ENCODE results near the gene ERP44.
"Not testable (repeated sequence)": the region's sequence is repeated elsewhere in the genome, so short reads cannot be mapped to it uniquely, and the experiment has no call there.

Gene ERP44

DNA sequence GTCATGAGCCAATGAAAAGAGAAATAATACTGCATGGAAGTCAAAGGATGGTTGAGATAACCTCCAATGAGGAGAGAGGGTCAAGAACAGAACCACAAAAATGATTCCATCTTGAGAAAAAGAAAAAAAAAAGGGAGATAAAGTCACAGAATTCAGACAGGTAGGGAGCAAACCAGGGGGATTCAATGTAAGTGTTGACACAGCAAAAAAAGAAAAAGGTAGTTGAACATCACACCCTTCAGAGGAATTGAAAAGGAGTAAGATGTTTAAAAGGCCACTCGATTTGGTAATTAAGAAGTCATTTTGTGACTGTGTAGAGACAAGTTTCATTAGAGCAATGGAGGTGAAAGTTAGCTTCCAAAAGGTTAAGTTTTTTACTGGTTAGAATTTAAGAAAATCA is 79.3 kb downstream of the ERP44 start:
- DNase-seq (ENCODE audit: low read depth in 1 of 2, low spot score in 1 of 2): no peak

DNA sequence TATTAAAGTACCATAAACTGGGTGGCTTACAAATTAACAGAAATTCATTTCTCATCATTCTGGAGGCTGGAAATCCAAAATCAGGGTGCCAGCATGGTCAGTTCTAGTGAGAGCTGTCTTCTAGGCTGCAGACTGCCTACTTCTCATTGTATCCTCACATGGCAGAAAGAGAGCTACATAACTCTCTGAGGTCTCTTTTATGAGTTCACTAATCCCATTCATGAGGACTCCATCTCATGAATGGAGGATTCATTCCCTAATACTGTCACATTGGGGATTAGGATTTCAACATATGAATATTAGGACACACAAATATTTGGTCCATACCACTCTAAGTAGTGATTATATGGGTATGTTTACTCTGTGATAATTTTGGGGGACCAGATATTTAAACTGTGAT is 84.0 kb downstream of the ERP44 start:
- DNase-seq (ENCODE audit: low read depth in 1 of 2, low spot score in 1 of 2): no peak

DNA sequence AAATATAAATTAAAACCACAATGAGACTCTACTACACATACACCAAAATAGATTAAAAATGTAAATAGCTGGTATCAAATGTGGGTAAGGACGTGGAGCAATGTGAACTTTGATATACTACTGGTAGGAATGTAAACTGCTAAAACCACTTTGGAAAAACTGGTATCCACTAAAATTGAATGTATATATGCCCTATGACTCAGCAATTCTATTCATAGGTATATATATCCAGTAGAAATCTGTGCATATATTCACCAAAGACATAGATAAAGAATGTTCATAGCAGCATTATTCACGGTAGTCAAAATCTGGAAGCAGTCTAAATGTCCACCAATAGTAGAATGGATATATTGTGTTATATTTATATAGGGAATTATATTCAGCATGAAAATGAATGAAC is 85.2 kb downstream of the ERP44 start:
- no peak for DNase-seq (ENCODE audit: low read depth in 1 of 2, low spot score in 1 of 2)

DNA sequence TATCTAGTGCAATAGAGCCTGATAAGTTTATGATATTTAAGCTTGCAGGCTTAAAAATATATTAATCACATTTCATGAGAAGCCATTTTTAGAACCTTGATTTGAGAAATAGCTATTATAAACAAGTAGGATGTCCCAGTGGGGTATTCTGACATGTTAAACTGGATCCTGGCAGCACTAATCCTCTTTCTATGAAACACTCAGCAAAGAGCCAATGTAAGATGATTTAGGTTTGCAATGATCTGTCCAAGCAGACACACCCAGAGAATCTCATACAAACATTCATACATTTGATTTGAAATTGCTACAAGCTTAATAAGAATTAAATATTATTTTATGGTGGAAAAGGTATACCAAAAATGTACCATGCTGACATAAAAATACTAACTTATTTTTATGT is 86.5 kb downstream of the ERP44 start:
- no peak for DNase-seq (ENCODE audit: low read depth in 1 of 2, low spot score in 1 of 2)

DNA sequence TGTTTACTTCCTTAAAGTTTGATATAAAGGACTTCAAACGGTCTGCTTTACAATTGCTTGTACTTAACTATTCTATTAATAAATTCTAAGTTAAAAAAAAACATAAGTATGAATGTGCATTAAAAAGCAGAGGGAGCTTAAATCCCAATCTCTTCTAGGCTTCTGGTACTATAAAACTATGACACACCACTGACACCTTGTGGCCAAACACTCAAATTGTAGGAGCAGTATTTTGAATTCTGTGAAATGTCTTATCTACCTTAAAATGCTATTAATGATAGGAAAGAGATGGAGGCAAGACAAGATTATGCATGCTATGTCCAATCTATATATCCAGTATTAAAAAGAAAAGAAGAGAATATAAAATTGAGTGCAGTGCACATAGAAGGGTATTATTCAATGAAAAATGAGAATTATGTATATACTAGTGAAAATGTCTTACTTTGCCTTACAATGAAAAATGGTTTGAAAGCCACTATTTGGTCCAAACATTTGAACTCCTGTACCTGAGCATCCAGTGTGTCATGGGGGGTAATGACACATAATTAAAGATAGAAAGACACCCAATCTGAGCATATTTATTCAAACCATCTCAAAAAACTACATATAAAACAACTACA is 87.6 kb downstream of the ERP44 start:
- DNase-seq (ENCODE audit: low read depth in 1 of 2, low spot score in 1 of 2): no peak

DNA sequence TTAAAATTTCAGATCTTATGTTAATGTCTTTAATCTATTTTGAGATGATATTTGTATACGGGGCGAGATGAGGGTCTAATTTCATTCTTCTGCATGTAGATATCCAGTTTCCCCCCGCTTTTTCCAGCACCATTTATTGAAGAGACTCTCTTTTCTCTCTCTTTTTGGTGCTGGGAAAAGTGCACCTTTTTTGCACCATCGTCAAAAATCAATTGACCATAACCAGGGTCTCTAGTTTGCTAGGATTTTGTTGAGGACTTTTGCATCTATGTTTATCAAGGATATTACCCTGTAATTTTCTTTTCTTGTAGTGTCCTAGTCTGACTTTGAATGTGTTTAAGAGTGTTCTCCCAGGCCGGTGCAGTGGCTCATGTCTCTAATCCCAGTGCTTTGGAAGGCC is 99.0 kb downstream of the ERP44 start:
- DNase-seq (ENCODE audit: low read depth in 1 of 2, low spot score in 1 of 2): no peak

DNA sequence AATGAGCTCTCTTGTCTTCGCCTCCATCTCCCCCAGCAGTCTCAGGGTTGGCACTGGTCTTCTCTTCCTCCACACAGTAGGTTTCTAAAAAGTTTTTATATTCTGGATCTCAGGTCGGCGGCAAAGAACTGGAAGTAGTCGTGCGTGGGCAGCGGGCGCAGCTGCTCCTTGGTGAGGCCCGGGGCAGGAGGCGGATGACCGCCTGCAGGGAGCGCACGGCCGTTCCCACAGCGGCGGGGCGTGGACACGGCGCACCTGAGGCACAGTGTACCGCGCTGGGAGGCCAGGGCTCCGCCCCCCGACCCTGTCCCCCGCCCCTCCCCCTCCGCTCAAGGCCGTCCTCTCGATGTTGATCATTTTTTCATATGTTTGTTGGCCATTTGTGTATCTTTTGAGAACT is 99.9 kb downstream of the ERP44 start:
- DNase-seq (ENCODE audit: low read depth in 1 of 2, low spot score in 1 of 2): no peak

DNA sequence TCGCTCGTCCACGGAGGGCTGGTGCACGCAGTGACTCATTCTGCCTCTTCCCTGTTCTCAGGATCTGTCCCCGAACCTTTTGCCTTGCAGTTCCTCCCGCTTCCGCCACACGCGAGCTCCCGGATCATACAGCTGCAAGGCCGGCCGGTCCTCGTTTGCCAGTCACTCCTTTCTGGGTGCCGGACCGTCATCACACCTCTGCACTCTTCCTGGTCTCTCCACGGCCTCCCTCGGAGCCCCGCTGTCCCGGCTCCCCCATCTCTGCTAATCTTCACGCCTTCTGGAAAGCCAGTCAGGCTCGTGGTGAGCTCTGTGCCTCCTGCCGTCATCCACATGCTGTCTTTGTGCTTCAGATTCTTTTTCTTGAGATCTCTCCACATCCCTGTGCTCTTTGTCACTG is 100.5 kb downstream of the ERP44 start:
- DNase-seq (ENCODE audit: low read depth in 1 of 2, low spot score in 1 of 2): no peak

DNA sequence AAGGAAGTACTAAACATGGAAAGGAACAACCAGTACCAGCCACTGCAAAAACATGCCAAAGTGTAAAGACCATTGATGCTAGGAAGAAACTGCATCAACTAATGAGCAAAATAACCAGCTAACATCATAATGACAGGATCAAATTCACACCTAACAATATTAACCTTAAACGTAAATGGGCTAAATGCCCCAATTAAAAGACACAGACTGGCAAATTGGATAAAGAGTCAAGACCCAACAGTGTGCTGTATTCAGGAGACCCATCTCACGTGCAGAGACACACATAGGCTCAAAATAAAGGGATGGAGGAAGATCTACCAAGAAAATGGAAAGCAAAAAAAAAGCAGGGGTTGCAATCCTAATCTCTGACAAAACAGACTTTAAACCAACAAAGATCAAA is 108.3 kb downstream of the ERP44 start:
- not testable (repeated sequence) for DNase-seq (ENCODE audit: low read depth in 1 of 2, low spot score in 1 of 2)

DNA sequence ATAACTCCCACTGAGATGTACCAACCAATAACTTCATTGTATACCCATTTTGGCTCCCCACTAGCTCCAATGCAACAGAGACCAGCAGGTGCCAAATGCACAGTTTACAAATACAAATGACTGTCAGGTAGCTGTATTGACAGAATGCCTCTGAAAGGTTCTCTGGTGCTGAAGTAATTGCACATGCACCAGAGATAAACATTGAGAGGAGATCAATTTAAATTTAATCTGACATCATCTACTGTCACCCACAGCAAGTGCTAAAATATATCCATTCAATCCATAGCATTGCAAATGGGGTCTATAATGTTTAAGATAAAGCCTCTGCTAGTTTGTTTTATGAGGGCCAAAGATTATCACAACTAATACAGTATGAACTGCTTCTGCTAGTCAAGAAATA is 112.2 kb downstream of the ERP44 start:
- no peak for DNase-seq (ENCODE audit: low read depth in 1 of 2, low spot score in 1 of 2)

DNA sequence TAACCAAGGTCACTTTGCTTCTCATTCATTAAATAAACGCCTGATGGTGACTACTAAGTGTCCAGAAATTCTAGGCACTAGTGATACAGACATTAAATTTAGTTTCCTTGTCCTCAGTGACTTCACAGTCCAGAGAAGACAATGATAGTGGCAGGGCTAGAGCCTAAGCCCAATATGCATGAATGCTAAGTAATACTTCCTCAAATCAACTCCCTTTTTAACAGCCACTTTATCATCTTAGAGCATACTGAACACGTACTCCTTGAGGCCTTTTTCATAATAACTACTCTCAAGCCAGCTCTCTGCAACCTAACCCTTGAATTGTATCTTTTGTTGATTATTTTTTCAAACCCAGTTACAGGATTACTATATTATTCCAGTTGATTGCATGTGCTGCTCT is 118.2 kb downstream of the ERP44 start:
- no peak for DNase-seq (ENCODE audit: low read depth in 1 of 2, low spot score in 1 of 2)

DNA sequence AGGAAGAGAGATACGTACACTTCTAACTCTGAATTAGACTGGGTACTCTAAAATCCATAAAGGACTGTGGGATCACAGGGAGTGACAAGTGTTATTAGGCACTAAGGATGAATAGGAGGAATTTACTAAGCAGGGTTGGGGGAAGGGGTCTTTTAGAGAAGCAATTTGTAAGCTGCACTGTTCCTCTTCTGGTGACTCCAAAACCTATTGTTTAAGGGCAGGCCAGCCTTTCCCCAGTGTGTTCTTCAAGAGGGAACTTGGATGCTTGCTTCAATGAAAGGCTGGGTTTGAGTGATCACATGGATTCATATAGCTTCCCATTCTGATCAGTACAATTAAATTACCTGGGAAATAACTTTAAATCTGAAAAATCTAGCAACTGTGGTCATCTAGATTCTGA is 120.6 kb downstream of the ERP44 start:
- no peak for DNase-seq (ENCODE audit: low read depth in 1 of 2, low spot score in 1 of 2)

DNA sequence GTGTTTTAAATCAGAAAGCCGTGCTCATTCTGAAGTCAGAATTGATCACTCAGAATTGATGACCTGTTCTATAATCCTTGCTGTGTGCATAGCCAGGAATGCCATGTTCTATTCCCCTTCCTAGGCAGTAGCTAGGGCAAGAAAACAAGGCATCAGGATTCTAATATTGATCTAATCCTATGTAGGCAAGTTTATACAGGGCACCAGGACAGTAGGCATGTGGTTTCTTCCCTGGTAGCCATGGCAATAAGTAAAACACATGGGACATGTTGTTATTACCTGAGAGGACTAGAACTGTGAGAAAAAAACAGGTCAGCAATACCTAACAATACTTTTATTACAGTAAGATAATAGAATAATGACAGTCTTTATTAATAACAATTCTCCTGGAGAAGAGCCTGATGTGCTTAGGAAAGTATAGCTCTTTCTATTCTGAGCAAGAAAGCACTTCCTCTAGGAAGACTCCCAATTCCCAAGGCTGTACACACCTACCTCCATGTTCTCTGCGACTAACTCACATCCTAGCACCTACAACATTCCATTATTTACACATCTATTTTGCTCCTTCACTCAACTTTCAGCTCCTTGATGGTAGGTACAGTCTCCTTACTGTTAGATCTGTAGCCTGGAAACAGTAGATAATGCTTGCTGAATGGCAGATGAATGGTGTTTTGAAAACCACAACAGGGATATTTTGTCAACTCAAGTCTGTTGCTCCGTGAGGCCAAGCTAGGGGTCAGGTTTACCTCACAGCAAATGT is 121.6 kb downstream of the ERP44 start:
- DNase-seq (ENCODE audit: low read depth in 1 of 2, low spot score in 1 of 2): no peak

DNA sequence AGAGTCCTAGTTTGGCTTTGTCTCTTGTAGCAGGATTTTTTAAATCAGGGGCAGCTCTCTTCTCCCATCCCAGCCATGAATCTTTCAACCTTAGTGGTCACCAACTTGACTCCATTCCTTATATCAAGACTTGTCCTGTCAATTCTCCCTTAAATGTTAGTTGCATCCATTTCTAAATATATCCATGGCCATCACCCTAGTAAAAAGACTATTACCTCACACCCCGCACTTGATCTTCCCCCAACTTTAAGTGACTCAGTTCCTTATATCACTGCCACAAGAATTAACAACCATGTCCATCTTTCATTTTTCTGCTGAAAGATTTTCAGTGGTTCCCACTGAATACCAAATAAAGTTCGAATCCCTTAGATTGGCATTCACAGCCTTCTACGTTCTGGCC is 125.3 kb downstream of the ERP44 start:
- DNase-seq (ENCODE audit: low read depth in 1 of 2, low spot score in 1 of 2): no peak

DNA sequence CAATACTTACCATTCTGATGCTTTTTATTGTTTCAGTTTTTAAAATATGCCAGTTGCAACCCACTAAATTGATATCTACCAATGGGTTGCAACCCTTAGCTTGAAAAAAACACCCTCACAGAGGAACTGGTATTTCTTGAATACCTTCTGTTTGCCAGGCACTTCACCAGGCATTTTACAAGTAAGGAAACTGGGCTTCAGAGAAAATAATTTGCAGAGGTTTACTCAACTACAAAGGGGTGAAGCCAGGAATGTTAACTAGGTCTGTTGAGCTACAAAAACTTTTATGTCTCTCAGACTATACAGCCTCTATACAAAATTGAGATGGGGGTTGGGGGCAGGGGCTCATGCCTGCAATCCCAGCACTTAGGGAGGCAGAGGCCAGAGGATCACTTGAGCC is 127.4 kb downstream of the ERP44 start:
- no peak for DNase-seq (ENCODE audit: low read depth in 1 of 2, low spot score in 1 of 2)

DNA sequence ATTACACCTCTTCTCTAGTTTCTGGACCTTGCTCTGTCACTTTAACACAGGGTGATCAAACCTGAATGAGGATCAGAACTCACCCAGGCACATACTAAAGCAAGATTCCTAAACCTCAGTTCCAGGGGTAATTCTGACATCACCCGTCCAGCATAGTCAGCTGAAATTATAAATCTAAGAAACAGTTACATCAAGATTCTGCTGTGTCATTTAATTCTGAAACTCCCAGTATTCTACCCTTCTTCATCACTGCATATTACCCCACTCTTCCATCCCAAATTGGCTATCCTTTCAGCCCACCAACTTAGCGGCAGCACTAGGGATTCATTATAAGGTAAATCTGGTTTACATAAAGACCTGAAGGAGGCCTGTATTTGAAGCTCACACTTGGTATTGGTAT is 128.3 kb downstream of the ERP44 start:
- no peak for DNase-seq (ENCODE audit: low read depth in 1 of 2, low spot score in 1 of 2)

DNA sequence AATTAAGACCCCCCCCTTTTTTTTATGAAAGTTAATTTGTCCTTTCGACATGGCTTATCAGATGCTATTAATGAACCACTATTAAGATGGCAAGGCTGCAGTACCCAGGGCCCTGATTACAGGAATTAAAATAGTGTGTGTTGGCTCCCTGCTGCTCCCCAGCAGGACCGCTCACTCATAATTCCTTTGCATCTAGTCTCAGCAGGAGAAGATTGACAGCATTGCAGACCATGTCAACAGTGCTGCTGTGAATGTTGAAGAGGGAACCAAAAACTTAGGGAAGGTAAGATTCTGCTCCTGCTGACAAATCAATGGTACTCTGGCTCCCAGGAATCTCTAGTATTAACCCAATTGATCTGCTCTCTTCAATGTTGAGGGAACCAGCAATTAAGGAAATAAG is 131.3 kb downstream of the ERP44 start:
- no peak for DNase-seq (ENCODE audit: low read depth in 1 of 2, low spot score in 1 of 2)

DNA sequence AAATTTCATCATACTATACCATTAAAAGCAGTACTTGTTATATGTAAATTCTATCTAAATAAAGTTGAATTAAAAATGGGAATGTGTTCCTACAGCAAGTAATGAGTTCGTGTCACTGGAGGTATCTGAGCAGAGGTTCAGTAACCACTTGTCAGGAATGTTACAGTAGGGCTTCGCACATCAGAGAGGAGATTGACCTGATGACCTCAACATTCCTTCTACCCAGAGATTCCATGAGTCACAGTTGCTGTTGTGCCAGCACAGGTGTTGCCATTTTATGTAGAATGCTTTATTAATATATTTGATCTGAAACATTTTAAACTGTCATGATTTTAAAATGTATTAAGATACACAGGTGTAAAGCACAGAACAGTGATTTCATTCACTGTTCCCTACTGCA is 132.1 kb downstream of the ERP44 start:
- DNase-seq (ENCODE audit: low read depth in 1 of 2, low spot score in 1 of 2): no peak

DNA sequence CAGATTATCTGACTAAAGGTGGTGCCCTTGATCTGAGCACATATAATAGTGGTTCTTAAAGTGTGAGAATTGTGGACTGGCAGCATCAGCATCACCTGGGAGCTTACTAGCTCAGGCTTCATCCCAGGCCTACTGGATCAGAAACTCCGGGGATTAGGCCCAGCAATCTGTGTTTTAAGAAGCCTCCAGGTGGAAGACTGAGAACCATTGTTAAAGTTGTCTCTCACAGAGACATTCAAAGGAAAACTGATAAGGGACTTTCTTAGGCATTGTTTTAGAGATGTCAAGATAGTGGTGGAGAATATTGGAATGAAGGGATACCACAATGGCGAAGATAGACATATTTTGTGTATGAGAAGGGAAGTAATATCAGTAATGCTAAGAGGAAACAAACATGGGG is 132.8 kb downstream of the ERP44 start:
- no peak for DNase-seq (ENCODE audit: low read depth in 1 of 2, low spot score in 1 of 2)

DNA sequence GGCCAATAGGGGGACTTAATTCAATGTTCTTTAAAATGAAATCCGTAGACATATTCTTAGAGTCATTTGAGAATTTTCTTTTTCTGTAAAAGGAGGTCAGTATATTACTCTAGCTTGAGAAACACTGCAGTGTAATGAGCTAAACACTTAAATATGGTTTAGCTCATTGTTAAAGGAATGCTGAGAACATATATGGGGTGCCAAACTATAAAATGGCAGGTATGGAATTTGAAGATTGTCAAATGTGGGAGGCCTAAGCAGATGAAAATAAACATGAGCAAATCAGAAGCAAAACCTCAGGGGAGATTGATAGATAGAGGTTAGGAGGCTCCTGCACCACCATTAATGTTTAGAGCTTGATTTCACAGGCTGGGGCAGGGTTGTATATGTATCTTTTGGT is 134.5 kb downstream of the ERP44 start:
- DNase-seq (ENCODE audit: low read depth in 1 of 2, low spot score in 1 of 2): no peak

DNA sequence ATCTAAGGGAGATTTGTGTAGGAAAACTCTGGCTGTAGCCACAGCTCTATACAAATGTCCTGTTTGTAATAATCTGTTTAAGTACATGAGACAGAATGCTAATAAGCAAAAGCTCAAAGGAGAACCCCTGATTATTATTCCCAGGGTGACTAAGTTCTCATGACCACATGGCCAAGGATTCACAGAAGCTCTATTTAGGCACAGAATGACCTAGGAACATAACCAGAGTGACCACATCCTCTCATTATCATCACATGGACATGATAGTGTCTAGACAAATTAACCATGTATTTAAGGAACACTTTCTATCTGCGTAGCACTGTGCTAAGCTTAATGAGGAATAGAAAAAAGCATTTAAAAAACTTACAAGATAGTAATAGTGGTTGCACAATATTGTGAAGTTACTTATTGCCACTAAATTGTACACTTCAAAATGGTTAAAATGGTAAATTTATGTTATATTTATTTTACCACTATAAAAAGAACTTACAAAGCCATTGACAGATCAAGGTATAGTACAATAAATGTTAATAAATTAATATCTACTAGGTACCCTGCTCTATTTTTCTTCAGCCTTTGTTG is 136.0 kb downstream of the ERP44 start:
- DNase-seq (ENCODE audit: low read depth in 1 of 2, low spot score in 1 of 2): no peak

DNA sequence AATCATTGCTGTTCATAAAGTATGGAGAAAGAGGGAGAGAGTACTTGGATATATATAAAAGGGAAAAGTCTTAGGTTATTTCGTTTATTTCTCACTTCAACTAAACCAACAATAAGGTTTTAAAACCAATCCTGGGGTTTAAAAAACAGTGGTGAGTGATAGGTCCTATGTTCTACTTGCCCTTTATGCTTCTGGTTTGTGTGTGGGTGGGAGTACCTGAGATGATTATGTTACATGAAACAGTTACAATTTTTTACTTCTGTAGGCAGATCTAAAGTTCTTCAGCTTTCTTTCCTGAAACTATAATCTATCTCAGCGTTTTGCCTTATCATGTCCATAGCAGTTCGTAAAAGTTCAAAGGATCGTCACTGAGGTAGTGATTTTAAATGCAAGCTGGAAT is 143.2 kb downstream of the ERP44 start:
- DNase-seq (ENCODE audit: low read depth in 1 of 2, low spot score in 1 of 2): no peak

DNA sequence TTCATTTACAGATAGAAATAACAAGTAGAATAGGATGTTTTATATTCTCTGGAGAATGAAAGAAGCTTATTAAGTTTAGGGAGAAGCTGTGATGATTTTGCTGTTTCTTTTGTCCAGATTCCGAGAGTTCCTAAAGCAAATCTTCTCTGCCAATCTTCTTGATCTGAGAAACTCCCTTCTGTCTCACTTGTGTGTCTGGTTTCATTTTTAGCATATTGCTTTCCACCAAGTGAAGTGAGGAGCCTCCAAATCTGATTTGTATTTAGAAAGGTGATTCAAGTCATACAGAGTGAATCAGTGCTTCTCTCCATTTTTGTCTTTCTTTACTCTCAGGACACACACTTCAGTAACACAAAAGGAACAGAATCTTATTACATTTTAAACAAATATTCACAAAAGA is 144.0 kb downstream of the ERP44 start:
- no peak for DNase-seq (ENCODE audit: low read depth in 1 of 2, low spot score in 1 of 2)
